HG02571 (cell line): ENCODE results near the gene CTPS2.
"Not testable (repeated sequence)": the region's sequence is repeated elsewhere in the genome, so short reads cannot be mapped to it uniquely, and the experiment has no call there.

Source experiments
- ATAC-seq: cut with Tn5 transposase; IDR thresholded peaks from one replicate; pipeline ENCODE4 v1.9.1; 2021; ENCODE audit warnings: mild to moderate bottlenecking, moderate library complexity; ENCODE audit not compliant: unreplicated experiment

Gene CTPS2

GRCh38 chrX:16575388-16575787, 137.1 kb downstream of the CTPS2 start:
- not testable (repeated sequence) for ATAC-seq

GRCh38 chrX:16573781-16574180, 138.7 kb downstream of the CTPS2 start:
- no peak for ATAC-seq

- ATAC-seq: no peak
Observed at GRCh38 chrX:16567681-16568080, 144.8 kb downstream of the CTPS2 start.

- ATAC-seq: no peak
Observed at GRCh38 chrX:16566571-16566970, 145.9 kb downstream of the CTPS2 start.

- ATAC-seq: no peak
Observed at GRCh38 chrX:16560173-16560572, 152.3 kb downstream of the CTPS2 start.

GRCh38 chrX:16559206-16559619, 153.3 kb downstream of the CTPS2 start:
- no peak for ATAC-seq

GRCh38 chrX:16558489-16558888, 154.0 kb downstream of the CTPS2 start:
- no peak for ATAC-seq

- ATAC-seq: no peak
Observed at GRCh38 chrX:16552546-16552945, 159.9 kb downstream of the CTPS2 start.

- no peak for ATAC-seq
Observed at GRCh38 chrX:16547644-16548043, 164.8 kb downstream of the CTPS2 start.

- no peak for ATAC-seq
Observed at GRCh38 chrX:16544969-16545368, 167.5 kb downstream of the CTPS2 start.
